ENCODE results near the gene BAD.

The BAD gene

DNA sequence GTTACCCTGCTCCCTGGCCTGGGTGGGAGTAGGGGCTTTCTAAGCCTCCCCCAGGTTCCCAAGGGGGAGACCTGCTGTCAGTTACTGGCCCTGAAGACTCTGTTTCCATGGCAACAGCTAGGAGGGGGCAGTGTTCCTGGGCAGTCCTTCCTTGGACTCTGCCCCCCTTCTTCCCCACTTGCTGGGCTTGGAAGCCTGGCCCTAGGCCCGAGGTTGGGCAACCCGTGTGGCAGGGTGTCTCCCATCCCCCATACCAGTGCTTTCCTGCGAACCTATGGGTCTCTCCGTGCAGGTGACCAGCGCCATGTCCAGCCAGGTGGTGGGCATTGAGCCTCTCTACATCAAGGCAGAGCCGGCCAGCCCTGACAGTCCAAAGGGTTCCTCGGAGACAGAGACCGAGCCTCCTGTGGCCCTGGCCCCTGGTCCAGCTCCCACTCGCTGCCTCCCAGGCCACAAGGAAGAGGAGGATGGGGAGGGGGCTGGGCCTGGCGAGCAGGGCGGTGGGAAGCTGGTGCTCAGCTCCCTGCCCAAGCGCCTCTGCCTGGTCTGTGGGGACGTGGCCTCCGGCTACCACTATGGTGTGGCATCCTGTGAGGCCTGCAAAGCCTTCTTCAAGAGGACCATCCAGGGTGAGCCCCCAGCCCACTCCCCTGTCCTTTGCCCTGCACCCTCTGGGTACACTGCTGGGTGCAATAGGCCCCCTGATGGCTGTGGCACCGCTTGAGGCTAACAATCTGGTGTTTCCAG is 22.6 kb upstream of the BAD start:
- TF ChIP-seq FOXP2 (optimal IDR thresholded peaks at IDR 0.05; ENCODE audit: borderline replicate concordance, extremely low read depth, extremely low read length, insufficient read depth) = no peak
- TF ChIP-seq POLR2AphosphoS5 (IDR thresholded peaks at IDR 0.05; ENCODE audit: low read depth, low read length) = no peak
- TF ChIP-seq, protein P1, sequence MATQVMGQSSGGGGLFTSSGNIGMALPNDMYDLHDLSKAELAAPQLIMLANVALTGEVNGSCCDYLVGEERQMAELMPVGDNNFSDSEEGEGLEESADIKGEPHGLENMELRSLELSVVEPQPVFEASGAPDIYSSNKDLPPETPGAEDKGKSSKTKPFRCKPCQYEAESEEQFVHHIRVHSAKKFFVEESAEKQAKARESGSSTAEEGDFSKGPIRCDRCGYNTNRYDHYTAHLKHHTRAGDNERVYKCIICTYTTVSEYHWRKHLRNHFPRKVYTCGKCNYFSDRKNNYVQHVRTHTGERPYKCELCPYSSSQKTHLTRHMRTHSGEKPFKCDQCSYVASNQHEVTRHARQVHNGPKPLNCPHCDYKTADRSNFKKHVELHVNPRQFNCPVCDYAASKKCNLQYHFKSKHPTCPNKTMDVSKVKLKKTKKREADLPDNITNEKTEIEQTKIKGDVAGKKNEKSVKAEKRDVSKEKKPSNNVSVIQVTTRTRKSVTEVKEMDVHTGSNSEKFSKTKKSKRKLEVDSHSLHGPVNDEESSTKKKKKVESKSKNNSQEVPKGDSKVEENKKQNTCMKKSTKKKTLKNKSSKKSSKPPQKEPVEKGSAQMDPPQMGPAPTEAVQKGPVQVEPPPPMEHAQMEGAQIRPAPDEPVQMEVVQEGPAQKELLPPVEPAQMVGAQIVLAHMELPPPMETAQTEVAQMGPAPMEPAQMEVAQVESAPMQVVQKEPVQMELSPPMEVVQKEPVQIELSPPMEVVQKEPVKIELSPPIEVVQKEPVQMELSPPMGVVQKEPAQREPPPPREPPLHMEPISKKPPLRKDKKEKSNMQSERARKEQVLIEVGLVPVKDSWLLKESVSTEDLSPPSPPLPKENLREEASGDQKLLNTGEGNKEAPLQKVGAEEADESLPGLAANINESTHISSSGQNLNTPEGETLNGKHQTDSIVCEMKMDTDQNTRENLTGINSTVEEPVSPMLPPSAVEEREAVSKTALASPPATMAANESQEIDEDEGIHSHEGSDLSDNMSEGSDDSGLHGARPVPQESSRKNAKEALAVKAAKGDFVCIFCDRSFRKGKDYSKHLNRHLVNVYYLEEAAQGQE (IDR thresholded peaks at IDR 0.05; ENCODE audit: insufficient read depth in 1 of 2, low read depth in 2 of 2, low read length in 2 of 2) = no peak
- no peak for TF ChIP-seq TAF1 (IDR thresholded peaks at IDR 0.05; ENCODE audit: borderline replicate concordance, insufficient read depth, low read length)
- no peak for TF ChIP-seq SIN3A (IDR thresholded peaks at IDR 0.05; ENCODE audit: borderline replicate concordance, insufficient read depth, low read length)

DNA sequence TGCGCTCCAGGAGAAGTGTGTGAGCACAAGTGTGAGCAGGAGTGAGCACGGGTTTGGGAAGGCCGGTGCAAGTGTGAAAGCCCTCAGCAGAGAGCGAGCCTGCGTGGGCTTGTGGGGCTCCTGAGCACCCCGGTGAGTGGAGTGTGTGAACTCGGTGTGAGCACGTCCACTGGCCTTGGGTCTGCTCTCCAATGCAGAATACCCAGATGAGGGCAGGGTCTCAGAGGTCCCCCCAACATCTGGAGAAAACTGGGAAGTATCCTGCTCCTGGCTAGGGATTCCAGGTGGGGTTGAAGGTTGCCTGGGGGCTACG is 22.1 kb upstream of the BAD start:
- TF ChIP-seq SIN3A (IDR thresholded peaks at IDR 0.05; ENCODE audit: borderline replicate concordance, insufficient read depth, low read length) (no peak), FOXP2 (optimal IDR thresholded peaks at IDR 0.05; ENCODE audit: borderline replicate concordance, extremely low read depth, extremely low read length, insufficient read depth) (no peak), TAF1 (IDR thresholded peaks at IDR 0.05; ENCODE audit: borderline replicate concordance, insufficient read depth, low read length) (no peak), POLR2AphosphoS5 (IDR thresholded peaks at IDR 0.05; ENCODE audit: low read depth, low read length) (no peak)
- TF ChIP-seq, protein P1 (IDR thresholded peaks at IDR 0.05; ENCODE audit: insufficient read depth in 1 of 2, low read depth in 2 of 2, low read length in 2 of 2) = no peak

DNA sequence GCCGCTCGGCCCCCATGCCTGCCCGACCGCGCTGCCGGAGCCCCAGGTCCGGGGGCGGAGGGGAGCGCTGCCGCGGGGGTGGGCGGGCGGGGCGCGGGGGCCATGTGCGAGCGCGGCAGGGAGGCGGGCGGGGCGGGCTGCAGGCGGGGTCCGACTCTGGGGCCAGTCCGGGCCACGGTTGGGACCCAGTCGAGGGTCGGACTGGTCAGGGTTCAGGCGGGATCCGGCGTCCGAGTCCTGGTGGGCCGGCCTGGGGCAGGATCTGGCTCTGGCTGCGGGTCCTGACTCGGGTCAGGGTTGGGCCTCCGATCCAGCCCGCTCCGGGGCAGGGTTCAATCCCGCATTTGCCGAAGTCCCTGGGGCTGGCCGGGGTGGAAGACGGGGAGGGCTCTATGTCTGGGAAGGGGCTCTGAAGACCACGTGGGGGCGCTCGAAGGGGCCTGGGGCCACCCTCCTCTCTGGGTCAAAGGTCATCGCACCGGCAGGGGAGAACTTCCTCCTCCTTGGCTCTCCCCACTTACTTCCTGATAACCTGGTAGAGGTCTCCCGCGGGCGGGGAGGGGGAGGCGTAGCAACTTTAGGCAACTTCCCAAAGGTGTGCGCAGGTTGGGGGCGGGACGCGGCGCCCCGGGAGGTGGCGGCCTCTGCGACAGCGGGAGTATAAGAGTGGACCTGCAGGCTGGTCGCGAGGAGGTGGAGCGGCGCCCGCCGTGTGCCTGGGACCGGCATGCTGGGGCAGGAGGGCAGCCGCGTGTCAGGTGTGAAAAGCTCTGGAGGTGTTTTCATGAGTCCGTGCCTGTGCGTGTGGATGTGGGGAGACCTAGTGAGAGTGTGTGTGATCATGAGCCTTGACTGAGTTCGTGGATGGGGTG is 21.5 kb upstream of the BAD start:
- no peak for TF ChIP-seq FOXP2 (optimal IDR thresholded peaks at IDR 0.05; ENCODE audit: borderline replicate concordance, extremely low read depth, extremely low read length, insufficient read depth)
- TF ChIP-seq TAF1 (IDR thresholded peaks at IDR 0.05; ENCODE audit: borderline replicate concordance, insufficient read depth, low read length) = peak; percentile 30; the same call in 1 of the 2 replicates

DNA sequence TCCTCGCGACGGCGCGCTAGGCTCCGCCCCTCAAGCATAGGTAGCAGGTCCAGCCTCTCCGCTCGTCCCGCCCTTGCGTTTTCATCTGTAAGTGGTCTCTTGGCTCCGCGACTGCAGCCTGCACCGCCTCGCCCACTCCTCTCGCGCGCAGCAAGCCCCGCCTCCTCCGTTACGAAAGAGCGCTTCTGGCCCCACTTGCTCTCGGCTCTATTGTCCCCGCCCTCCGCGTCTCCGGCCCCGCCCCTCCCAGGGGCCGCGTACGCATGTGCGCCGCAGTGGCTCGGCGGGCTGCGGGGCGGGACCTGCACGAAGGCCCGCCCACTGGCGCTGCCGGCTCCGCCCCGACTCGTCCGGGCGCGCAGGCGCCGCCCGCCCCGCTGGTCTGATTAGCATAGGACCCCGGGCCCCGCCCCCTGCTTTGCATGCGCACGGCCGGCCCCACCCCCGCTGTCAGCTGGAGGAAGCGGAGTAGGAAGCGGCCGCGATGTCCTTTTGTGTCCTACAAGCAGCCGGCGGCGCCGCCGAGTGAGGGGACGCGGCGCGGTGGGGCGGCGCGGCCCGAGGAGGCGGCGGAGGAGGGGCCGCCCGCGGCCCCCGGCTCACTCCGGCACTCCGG is 20.7 kb upstream of the BAD start, which contains the start of gene ESRRA:
Gene ESRRA (plus strand): TSS at position 450 of the 616 bp plus-strand sequence. CDS start 1,656 bp downstream, outside the sequence.
- TF ChIP-seq, protein P1 (IDR thresholded peaks at IDR 0.05; ENCODE audit: insufficient read depth in 1 of 2, low read depth in 2 of 2, low read length in 2 of 2) = no peak
- TF ChIP-seq SIN3A (IDR thresholded peaks at IDR 0.05; ENCODE audit: borderline replicate concordance, insufficient read depth, low read length) (peak; percentile 90; the same call in 1 of the 2 replicates), TAF1 (IDR thresholded peaks at IDR 0.05; ENCODE audit: borderline replicate concordance, insufficient read depth, low read length) (peak; percentile 68; the same call in 1 of the 2 replicates), FOXP2 (optimal IDR thresholded peaks at IDR 0.05; ENCODE audit: borderline replicate concordance, extremely low read depth, extremely low read length, insufficient read depth) (peak; percentile 48), POLR2AphosphoS5 (IDR thresholded peaks at IDR 0.05; ENCODE audit: low read depth, low read length) (no peak; the same call in 1 of the 2 replicates)

All from PFSK-1 (cell line).